ENCODE results near the gene FRMD3. TPM values are rescaled to one million over a fixed set of nuclear protein-coding genes. Genes with fewer than 3 reads are reported as not detected.

FRMD3 gene
- total RNA-seq, 1 experiment from 2014 or later: 0.55 TPM

- Mint-ChIP-seq H3K36me3 (ENCODE audit: insufficient read depth in 1 of 3, low read depth in 3 of 3) (peaks cover 7 to 27% (median 9%) of the 10 kb centered on the region in 3 experiments), H3K4me3 (peak overlapping the region; percentile 88 to 95), H3K9me3 (peaks cover 15 to 32% of the 10 kb centered on the region in 2 experiments), H3K4me1 (peaks cover 9% of the 10 kb centered on the region in 2 experiments), H3K27ac (peak overlapping the region in 2 of 3 experiments; percentile 27 to 92; a peak in 4 of 7 replicates), H3K27me3 (ENCODE audit: low read depth) (peaks cover 29% of the 10 kb centered on the region)
- DNase-seq: peak; percentile 89
- H4K8ac ChIP-seq (replicated peaks; ENCODE audit: insufficient read length, low read depth, low read length): no peak overlapping the region
- no peak overlapping the region for H2AK5ac ChIP-seq (ENCODE audit: insufficient read length, low read length)
- H3K27ac ChIP-seq (ENCODE audit: insufficient read length, low read depth, low read length): no peak overlapping the region
- H2AFZ ChIP-seq (ENCODE audit: low read length): peak overlapping the region; percentile 93
- no peaks in the 10 kb centered on the region for H4K20me1 ChIP-seq (ENCODE audit: control insufficient read depth, insufficient read depth, insufficient read length)
- H3K4me2 ChIP-seq (ENCODE audit: insufficient read depth, insufficient read length, low read length): peak overlapping the region; percentile 50
- H3K23ac ChIP-seq (ENCODE audit: insufficient read length, low read depth, low read length): no peak overlapping the region
- WGBS (ENCODE audit: extremely low coverage, insufficient read length, low lambda C conversion rate): no CpG with 5 or more reads among the region's 40 CpGs
- no peaks in the 10 kb centered on the region for H3K9me3 ChIP-seq (ENCODE audit: control insufficient read depth, low read depth, low read length)
- H3K56ac ChIP-seq (ENCODE audit: insufficient read length, low read depth, low read length): no peak overlapping the region
- no peak overlapping the region for H2BK12ac ChIP-seq (ENCODE audit: insufficient read length, low read depth, low read length)
- H3T11ph ChIP-seq (ENCODE audit: low read length): no peak overlapping the region
- H3K9ac ChIP-seq (ENCODE audit: extremely low read depth, insufficient read length, low read length): peak overlapping the region; percentile 16
- H3K23me2 ChIP-seq (ENCODE audit: insufficient read length, low read depth, low read length, poor library complexity, severe bottlenecking): peaks cover 9% of the 10 kb centered on the region
- H2BK15ac ChIP-seq (ENCODE audit: low read depth, low read length): no peak overlapping the region
- H3K4me1 ChIP-seq (ENCODE audit: insufficient read depth, low read length): no peaks in the 10 kb centered on the region
- no peak overlapping the region for H3K14ac ChIP-seq (ENCODE audit: insufficient read depth, low read length)
- TF ChIP-seq CTCF (conservative IDR thresholded peaks at IDR 0.05): peak; percentile 63
- no peak overlapping the region for H3K4ac ChIP-seq (ENCODE audit: low read depth, low read length)
- no peak overlapping the region for H2BK20ac ChIP-seq (ENCODE audit: low read depth, low read length, poor library complexity, severe bottlenecking)
- no peak overlapping the region for H4K5ac ChIP-seq (ENCODE audit: insufficient read length, low read depth, low read length)
- no peaks in the 10 kb centered on the region for H3K27me3 ChIP-seq (ENCODE audit: insufficient read depth, low read length)
- H4K91ac ChIP-seq (ENCODE audit: insufficient read length, low read depth, low read length): no peak overlapping the region
- H2BK120ac ChIP-seq (ENCODE audit: low read depth, low read length, poor library complexity, severe bottlenecking): no peak overlapping the region
- H3K79me1 ChIP-seq (ENCODE audit: insufficient read depth, low read depth, low read length, poor library complexity, severe bottlenecking): no peaks in the 10 kb centered on the region
- H2BK5ac ChIP-seq (ENCODE audit: insufficient read length, low read length): no peak overlapping the region
- no peak overlapping the region for H3K18ac ChIP-seq (ENCODE audit: insufficient read length, low read depth, low read length)
- H3K79me2 ChIP-seq (ENCODE audit: insufficient read depth, low read length): no peaks in the 10 kb centered on the region
Observed at GRCh38 chr9:83219154-83219923, 318.9 kb downstream of the FRMD3 start.

All from H9 (cell line).